ENCODE results near the gene NAA38. TPM values are rescaled to one million over a fixed set of nuclear protein-coding genes. Genes with fewer than 3 reads are reported as not detected.

Gene NAA38
- total RNA-seq: 100 to 1,000 TPM in 1 of 4 donors, 10 to 100 TPM in 3; 61.2 to 209 (median 68.2) TPM

DNA sequence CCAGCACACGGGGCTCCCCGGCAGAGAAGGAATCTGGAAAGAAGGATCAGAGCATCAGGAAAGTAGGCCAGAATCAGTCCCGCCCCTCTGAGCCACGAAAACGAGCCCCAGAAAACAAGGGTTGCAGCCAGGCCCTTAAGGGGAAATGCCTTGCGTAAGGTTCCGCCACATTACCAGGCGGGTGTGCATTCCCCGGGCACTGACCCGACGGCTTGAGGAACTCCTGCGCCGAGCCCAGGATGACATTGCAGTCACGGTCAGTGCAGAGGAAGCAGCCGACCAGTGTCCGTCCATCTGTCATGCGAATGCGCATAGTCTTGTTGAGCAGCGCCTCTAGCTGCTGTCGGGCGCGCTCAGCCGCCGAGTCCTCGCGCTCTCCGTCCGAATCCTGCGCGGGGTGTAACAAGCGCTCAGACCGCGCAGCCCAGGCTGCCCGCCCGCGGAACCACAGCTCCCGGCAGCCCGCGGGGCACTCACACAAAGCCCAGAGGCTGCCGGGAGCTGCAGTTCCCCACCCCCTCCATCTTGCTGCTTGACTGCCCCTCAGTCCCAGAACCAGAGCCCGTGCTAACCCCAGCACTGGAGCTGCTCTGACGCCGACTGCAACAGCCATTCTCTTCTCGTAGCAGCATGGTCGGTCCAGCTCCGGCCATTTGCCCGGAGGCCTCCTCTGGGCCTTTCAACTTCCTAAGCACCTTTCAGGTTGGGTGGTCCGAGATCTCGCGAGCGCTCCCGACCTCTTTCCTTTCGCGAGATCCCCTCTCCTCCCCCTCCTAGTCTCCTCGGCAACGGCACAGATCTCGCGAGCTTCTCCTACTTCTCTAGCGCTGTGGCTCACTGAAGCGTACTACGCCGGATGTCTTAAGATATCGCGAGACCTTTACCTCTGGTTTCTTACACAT, at the start of gene NAA38:
Gene NAA38 (minus strand): TSS at position 749 of the 902 bp plus-strand sequence. CDS start 96 bp downstream, at position 653.
- peak; percentile 71 for ATAC-seq (ENCODE audit: low FRiP score)
- TF ChIP-seq, protein P1, sequence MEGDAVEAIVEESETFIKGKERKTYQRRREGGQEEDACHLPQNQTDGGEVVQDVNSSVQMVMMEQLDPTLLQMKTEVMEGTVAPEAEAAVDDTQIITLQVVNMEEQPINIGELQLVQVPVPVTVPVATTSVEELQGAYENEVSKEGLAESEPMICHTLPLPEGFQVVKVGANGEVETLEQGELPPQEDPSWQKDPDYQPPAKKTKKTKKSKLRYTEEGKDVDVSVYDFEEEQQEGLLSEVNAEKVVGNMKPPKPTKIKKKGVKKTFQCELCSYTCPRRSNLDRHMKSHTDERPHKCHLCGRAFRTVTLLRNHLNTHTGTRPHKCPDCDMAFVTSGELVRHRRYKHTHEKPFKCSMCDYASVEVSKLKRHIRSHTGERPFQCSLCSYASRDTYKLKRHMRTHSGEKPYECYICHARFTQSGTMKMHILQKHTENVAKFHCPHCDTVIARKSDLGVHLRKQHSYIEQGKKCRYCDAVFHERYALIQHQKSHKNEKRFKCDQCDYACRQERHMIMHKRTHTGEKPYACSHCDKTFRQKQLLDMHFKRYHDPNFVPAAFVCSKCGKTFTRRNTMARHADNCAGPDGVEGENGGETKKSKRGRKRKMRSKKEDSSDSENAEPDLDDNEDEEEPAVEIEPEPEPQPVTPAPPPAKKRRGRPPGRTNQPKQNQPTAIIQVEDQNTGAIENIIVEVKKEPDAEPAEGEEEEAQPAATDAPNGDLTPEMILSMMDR (IDR thresholded peaks at IDR 0.05): no peak
- peak; percentile 91 for DNase-seq (ENCODE audit: low spot score)

DNA sequence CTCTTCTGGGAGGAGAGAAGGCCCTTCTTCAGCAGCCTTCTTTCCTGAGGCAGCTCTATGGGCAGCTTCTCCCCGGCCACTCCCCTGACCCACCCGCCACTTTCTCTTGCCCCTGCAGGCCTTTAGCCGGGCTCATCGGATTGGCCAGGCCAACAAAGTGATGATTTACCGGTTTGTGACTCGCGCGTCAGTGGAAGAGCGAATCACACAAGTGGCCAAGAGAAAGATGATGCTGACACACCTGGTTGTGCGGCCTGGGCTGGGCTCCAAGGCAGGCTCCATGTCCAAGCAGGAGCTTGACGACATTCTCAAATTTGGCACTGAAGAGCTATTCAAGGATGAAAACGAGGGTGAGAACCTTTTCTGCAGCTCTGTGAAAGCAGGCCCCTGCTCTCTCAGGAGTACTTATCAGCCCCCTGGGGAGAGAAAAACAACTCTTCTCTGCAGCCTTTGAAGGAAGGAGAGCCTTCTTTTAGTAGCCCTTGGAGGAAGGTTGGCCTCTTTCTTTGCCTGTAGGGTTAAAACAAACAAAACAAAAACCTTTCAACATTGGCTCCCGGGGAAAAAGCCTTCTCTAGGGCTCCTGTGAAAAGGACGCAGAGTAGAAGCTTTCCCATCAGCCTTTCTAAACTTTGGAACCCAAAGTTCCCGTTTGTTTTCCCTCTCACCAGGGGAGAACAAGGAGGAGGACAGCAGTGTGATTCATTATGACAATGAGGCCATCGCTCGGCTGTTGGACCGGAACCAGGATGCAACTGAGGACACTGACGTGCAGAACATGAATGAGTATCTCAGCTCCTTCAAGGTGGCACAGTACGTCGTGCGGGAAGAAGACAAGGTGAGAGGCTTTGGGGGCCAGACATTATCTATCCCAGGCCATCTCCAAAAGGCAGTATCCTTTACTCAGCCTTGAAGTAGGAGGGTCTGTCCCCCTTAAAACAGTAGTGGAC, 46.1 kb upstream of the NAA38 start:
- TF ChIP-seq, protein P1 (IDR thresholded peaks at IDR 0.05): no peak
- ATAC-seq (ENCODE audit: low FRiP score): no peak
- no peak for DNase-seq (ENCODE audit: low spot score)

DNA sequence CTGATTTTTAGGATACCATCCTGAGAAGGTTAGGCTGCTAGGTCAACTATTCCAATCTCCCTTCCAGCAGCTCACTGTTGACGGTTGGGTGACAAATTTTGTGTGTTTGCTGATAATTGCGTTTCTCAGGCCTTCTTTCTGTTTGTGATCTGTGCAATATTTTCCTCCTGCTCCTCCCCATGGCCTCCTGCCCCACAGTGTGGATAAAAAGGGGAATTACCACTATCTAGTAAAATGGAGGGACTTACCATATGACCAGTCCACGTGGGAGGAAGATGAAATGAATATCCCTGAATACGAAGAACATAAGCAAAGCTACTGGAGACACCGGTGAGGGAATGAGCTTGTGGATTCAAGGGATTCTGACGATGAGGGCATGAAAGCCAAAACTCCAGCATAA, 40.4 kb upstream of the NAA38 start:
- TF ChIP-seq, protein P1 (IDR thresholded peaks at IDR 0.05): peak in 1 of 3 donors; percentile 15
- DNase-seq (ENCODE audit: low spot score) (no peak), ATAC-seq (ENCODE audit: low FRiP score) (peak; percentile 79)

DNA sequence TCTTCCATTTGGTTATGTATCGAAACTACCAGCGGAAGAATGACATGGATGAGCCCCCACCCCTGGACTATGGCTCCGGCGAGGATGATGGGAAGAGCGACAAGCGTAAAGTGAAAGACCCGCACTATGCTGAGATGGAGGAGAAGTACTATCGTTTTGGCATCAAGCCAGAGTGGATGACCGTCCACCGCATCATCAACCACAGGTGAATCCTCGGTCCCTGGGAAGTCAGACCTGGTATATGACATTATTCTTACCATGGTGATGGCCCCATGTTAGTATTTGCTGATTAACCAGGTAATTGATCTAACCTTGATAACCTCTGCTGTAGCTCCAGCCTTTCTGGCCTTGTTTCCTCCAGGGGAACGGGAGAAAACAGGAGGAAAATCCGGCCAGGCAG, 39.7 kb upstream of the NAA38 start:
- no peak for ATAC-seq (ENCODE audit: low FRiP score)
- no peak for DNase-seq (ENCODE audit: low spot score)
- TF ChIP-seq, protein P1 (IDR thresholded peaks at IDR 0.05): no peak

- no peak for DNase-seq (ENCODE audit: low spot score)
- TF ChIP-seq, protein P1 (IDR thresholded peaks at IDR 0.05): no peak
- no peak for ATAC-seq (ENCODE audit: low FRiP score)
These were observed 37.5 kb upstream of the NAA38 start for GRCh38 chr17:7894866-7895265.

DNA sequence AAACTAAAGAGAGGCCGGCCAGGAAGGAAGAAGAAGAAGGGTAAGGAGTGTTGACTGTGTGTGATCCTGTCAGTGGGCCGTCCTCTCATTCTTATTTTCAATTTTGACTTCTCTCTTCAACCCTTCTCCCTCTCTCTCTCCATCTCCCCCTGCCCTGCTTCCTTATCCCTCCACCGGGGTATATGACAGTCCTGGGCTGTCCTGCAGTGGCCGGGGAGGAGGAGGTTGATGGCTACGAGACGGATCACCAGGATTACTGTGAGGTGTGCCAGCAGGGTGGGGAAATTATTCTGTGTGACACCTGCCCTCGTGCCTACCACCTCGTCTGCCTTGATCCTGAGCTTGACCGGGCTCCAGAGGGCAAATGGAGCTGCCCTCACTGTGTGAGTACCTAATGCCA, 36.9 kb upstream of the NAA38 start:
- TF ChIP-seq, protein P1 (IDR thresholded peaks at IDR 0.05): no peak
- ATAC-seq (ENCODE audit: low FRiP score): no peak
- DNase-seq (ENCODE audit: low spot score): no peak
